Uterus (tissue), 4 donors: ENCODE results near the gene HPS1. TPM values are rescaled to one million over a fixed set of nuclear protein-coding genes. Genes with fewer than 3 reads are reported as not detected.

Experiments
- DNase-seq, 2 donors: peaks; one replicate each; pipeline ENCODE4 v3.0.0-alpha.2; 2019 to 2020
- H3K27ac ChIP-seq, 2 donors: fragments of 200-600 bp; sonication (generic); 1 replicate in 1 of 2; 2 replicates in 1 of 2; pipeline ENCODE4 v1.5.1; 2016 to 2018
- H3K27me3 ChIP-seq, 2 donors: fragments of 200-600 bp; sonication (generic); one replicate each; pipeline ENCODE4 v1.5.1; 2018 to 2019; ENCODE audit warnings: control low read depth in 1 of 2
- H3K36me3 ChIP-seq, 2 donors: fragments of 200-600 bp; sonication (generic); one replicate each; pipeline ENCODE4 v1.5.1; 2019; ENCODE audit warnings: control low read depth in 1 of 2
- H3K4me1 ChIP-seq, 2 donors: fragments of 200-600 bp; sonication (generic); one replicate each; pipeline ENCODE4 v1.5.1; 2018 to 2019; ENCODE audit warnings: control low read depth in 1 of 2
- H3K4me3 ChIP-seq, 2 donors: fragments of 200-600 bp; sonication (generic); 1 replicate in 1 of 2; 2 replicates in 1 of 2; pipeline ENCODE4 v1.5.1; 2018 to 2019; ENCODE audit warnings: mild to moderate bottlenecking in 1 of 2
- H3K9me3 ChIP-seq, 2 donors: fragments of 200-600 bp; sonication (generic); one replicate each; pipeline ENCODE4 v1.5.1; 2019; ENCODE audit warnings: control low read depth in 1 of 2
- POLR2A ChIP-seq, 2 donors: fragments of 450-650 bp; IDR thresholded peaks; one replicate each; pipeline ENCODE4 v1.6.1; 2016; ENCODE audit warnings: antibody characterized with exemption in 2 of 2, mild to moderate bottlenecking in 1 of 2, moderate library complexity in 1 of 2
- intact Hi-C: fragments of 100-400 bp; cut with DNase I; formaldehyde crosslinking; loops from one replicate; pipeline ENCODE4 v1.15.1; 2023; ENCODE audit warnings: low total_unique reads
- total RNA-seq, 4 donors: library from RNA; depleted of rRNA in 3 of 4; stranded (reverse); fragments of >200 nt in 3 of 4; gene quantifications; one replicate each; pipeline versions ENCODE4 v1.1.0 to v1.2.4, GENCODE V29; 2014 to 2023
- TF ChIP-seq, protein P1 (sequence below), 4 experiments: fragments of 200-600 bp in 2 of 4; fragments of 450-650 bp in 2 of 4; sonication (generic) in 2 of 4; IDR thresholded peaks; one replicate each; pipeline ENCODE4 v1.5.1; 2016 to 2019; ENCODE audit warnings: antibody characterized with exemption in 4 of 4, mild to moderate bottlenecking in 2 of 4, moderate library complexity in 1 of 4
- donor health status: DM: yes; HTN: yes; CAD: no.

Gene HPS1
- total RNA-seq, 4 donors from 2014 or later, result 16.1 to 60.1 (median 38.8) TPM

DNA sequence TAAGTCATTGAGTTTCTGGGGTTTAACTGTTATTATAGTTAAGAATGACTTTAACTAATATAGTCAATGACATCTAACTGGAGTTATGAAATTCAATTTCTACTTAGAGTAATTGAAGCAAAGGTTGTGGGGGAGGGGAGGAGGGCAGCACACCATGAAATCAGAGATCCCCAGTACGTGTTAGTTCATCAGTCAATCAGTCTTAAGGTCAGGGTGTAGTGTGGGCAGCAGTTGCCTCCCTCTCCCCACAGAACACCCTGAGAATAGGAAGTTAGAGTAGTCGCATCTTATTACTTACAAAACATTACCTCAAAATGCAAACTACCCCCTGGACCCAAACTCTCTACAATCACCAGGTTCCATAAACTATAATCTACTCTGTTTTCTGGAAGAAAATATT, 7.0 kb upstream of the HPS1 start:
- intact Hi-C loops, result no loop called here
- no peaks in the 10 kb centered on the region for H3K27me3 ChIP-seq
- DNase-seq, result no peak
- TF ChIP-seq, protein P1, sequence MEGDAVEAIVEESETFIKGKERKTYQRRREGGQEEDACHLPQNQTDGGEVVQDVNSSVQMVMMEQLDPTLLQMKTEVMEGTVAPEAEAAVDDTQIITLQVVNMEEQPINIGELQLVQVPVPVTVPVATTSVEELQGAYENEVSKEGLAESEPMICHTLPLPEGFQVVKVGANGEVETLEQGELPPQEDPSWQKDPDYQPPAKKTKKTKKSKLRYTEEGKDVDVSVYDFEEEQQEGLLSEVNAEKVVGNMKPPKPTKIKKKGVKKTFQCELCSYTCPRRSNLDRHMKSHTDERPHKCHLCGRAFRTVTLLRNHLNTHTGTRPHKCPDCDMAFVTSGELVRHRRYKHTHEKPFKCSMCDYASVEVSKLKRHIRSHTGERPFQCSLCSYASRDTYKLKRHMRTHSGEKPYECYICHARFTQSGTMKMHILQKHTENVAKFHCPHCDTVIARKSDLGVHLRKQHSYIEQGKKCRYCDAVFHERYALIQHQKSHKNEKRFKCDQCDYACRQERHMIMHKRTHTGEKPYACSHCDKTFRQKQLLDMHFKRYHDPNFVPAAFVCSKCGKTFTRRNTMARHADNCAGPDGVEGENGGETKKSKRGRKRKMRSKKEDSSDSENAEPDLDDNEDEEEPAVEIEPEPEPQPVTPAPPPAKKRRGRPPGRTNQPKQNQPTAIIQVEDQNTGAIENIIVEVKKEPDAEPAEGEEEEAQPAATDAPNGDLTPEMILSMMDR (IDR thresholded peaks at IDR 0.05), result no peak
- no peak for TF ChIP-seq POLR2A (IDR thresholded peaks at IDR 0.05)
- no peak overlapping the region for H3K4me3 ChIP-seq
- no peaks in the 10 kb centered on the region for H3K4me1 ChIP-seq
- H3K27ac ChIP-seq, result no peak overlapping the region
- no peaks in the 10 kb centered on the region for H3K36me3 ChIP-seq
- no peaks in the 10 kb centered on the region for H3K9me3 ChIP-seq

DNA sequence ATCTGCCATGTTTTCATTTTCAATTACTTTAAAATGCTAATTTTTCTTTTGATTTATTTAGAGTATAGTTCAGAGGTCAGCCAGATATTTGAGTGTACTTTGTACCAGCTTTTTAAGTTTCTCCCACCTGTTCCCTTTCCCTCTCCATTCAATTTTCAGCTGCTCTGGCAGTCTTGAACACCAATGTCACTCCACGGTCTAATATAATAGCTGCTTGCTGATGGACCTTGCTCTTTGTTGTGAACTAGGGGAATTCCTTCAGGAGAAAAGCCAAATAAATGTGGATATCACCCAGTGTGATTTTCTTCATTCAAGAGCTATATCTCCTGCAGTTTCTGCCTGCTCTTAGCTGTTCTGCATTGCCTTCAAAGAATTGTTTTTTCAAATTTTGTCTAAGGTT, 3.9 kb upstream of the HPS1 start:
- Histone ChIP-seq H3K4me1 (no peaks in the 10 kb centered on the region), H3K9me3 (no peaks in the 10 kb centered on the region), H3K27ac (no peak overlapping the region), H3K36me3 (no peaks in the 10 kb centered on the region), H3K4me3 (no peak overlapping the region), H3K27me3 (no peaks in the 10 kb centered on the region)
- TF ChIP-seq POLR2A (IDR thresholded peaks at IDR 0.05), result no peak
- TF ChIP-seq, protein P1 (IDR thresholded peaks at IDR 0.05), result no peak
- DNase-seq, result no peak
- intact Hi-C loops, result no loop called here

DNA sequence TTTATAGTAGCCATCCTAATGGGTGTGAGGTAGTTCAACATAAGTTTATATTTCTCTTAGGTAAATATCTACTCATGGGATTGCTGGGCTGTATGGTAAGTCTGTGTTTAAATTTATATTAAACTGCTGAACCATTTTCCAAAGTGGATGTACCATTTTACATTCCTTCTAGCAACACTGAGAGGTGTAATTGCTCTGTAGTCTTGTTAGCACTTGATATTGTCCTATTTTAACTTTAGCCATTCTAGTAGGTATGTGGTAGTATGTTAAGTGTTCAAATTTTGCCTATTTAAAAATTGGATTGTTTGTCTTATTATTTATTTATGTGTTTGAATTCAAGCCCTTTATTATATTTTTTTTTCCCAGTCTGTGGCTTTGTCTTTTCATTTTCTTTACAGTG, 2.6 kb upstream of the HPS1 start:
- Histone ChIP-seq H3K36me3 (no peaks in the 10 kb centered on the region), H3K27ac (no peak overlapping the region), H3K4me3 (no peak overlapping the region), H3K27me3 (no peaks in the 10 kb centered on the region), H3K4me1 (no peaks in the 10 kb centered on the region), H3K9me3 (no peaks in the 10 kb centered on the region)
- no peak for DNase-seq
- TF ChIP-seq, protein P1 (IDR thresholded peaks at IDR 0.05), result no peak
- no peak for TF ChIP-seq POLR2A (IDR thresholded peaks at IDR 0.05)
- intact Hi-C loops, result no loop called here

DNA sequence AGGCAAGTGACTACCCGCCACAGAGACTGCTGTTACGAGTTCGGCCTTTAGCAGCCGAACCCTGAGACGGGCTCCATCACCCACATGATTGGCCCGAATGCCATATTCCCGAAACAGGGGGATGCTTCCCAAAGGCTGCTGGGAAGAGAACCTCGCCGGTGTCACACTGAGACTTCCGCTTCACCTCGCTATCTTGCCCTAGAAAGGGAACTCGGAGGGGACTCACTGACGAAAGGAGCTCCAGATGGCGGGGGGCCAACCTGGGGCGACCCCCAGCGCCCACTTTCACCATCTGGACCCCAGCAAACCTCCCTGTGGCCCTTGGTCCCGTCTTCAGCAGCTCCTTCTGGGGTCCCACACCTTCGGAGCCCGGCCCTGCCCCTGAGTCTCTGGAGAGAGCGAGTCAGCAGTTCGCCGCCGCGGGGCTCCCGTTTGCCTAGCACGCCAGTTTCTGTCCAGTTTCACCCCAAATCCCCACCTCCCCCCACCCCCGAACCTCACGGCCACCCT, 529 bp downstream of the HPS1 start:
- Histone ChIP-seq H3K4me3 (peak overlapping the region; percentile 62 to 92), H3K27me3 (no peaks in the 10 kb centered on the region), H3K4me1 (no peaks in the 10 kb centered on the region), H3K9me3 (no peaks in the 10 kb centered on the region), H3K27ac (peak overlapping the region; percentile 95 to 98), H3K36me3 (no peaks in the 10 kb centered on the region)
- intact Hi-C loops, result no loop called here
- TF ChIP-seq, protein P1 (IDR thresholded peaks at IDR 0.05), result no peak
- TF ChIP-seq POLR2A (IDR thresholded peaks at IDR 0.05), result no peak
- peak; percentile 38 to 47 for DNase-seq

DNA sequence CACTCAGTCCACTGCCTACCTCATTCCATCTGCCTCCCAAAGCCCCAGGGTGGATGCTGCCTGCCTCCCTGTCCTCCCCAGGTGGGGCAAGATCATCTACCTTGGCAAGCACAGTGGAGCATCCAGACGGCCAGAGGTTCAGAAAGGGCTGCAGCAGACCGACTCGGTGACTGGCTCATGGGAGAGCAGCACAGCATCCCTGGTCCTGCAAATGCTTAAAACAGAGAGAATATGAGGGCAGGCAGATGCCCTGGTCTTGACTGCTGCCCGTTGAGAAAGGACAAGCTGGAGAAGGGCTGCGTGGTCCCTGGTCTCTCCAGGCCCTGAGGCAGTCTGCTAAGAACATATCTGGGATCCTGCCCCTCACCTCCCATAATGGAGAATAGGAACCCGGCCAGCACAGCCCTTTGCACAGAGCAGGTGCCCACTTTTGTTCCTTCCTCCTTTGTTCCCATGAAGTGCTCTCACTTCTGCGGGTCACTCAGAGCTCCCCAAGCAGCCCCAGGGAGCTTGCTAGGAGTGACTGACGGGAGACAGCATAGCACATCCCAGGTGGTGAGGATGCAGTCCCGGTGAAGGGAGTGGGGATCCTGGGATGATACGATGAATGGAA, 1.4 kb downstream of the HPS1 start:
- H3K27ac ChIP-seq, result peak overlapping the region; percentile 95 to 98
- H3K27me3 ChIP-seq, result no peaks in the 10 kb centered on the region
- H3K4me1 ChIP-seq, result no peaks in the 10 kb centered on the region
- no peaks in the 10 kb centered on the region for H3K9me3 ChIP-seq
- intact Hi-C loops, result no loop called here
- no peak overlapping the region for H3K4me3 ChIP-seq
- no peak for DNase-seq
- H3K36me3 ChIP-seq, result no peaks in the 10 kb centered on the region
- no peak for TF ChIP-seq POLR2A (IDR thresholded peaks at IDR 0.05)
- TF ChIP-seq, protein P1 (IDR thresholded peaks at IDR 0.05), result no peak
